HAP-1 (cell line): ENCODE data around the gene ZBED4.

Experiments used
- DNase-seq, 2 experiments: peaks; one replicate each; pipeline ENCODE4 v3.0.0-alpha.2; 2016 to 2020; ENCODE audit warnings: low spot score in 2 of 2
- H3K27me3 ChIP-seq: fragments of 250-450 bp; sonication (Bioruptor Pico); 2 replicates; pipeline ENCODE4 v1.5.1; 2020; ENCODE audit warnings: low read depth, mild to moderate bottlenecking, moderate library complexity
- H3K36me3 ChIP-seq: fragments of 250-450 bp; sonication (Bioruptor Pico); replicated peaks from 2 replicates; pipeline ENCODE4 v1.5.1; 2020; ENCODE audit warnings: mild to moderate bottlenecking
- H3K4me1 ChIP-seq: fragments of 250-450 bp; sonication (Bioruptor Pico); 2 replicates; pipeline ENCODE4 v1.5.1; 2020; ENCODE audit warnings: mild to moderate bottlenecking
- H3K4me3 ChIP-seq: fragments of 250-450 bp; sonication (Bioruptor Pico); 2 replicates; pipeline ENCODE4 v1.5.1; 2020; ENCODE audit warnings: mild to moderate bottlenecking, moderate library complexity
- H3K9me3 ChIP-seq: fragments of 250-450 bp; sonication (Bioruptor Pico); 2 replicates; pipeline ENCODE4 v1.5.1; 2020; ENCODE audit warnings: mild to moderate bottlenecking, moderate library complexity
- in situ Hi-C: fragments of 300-500 bp; cut with MboI; formaldehyde crosslinking; loops from 3 replicates; pipeline ENCODE4 v1.14.3; 2020; ENCODE audit warnings: low sequenced_read_pairs, inconsistent platforms, mixed read lengths

ZBED4 gene

GRCh38 chr22:49885281-49885680 is 31.6 kb downstream of the ZBED4 start:
- H3K36me3 ChIP-seq: peaks cover 39% of the 10 kb centered on the region
- H3K9me3 ChIP-seq: peaks cover 4% of the 10 kb centered on the region; the same call in 1 of the 2 replicates
- DNase-seq: no peak
- H3K4me1 ChIP-seq: no peaks in the 10 kb centered on the region
- in situ Hi-C loops: no loop called here
- no peaks in the 10 kb centered on the region for H3K27me3 ChIP-seq
- no peak overlapping the region for H3K4me3 ChIP-seq

GRCh38 chr22:49885881-49886280 is 32.2 kb downstream of the ZBED4 start:
- no peak for DNase-seq
- in situ Hi-C loops: no loop called here
- peaks cover 4% of the 10 kb centered on the region; the same call in 1 of the 2 replicates for H3K9me3 ChIP-seq
- no peaks in the 10 kb centered on the region for H3K4me1 ChIP-seq
- H3K27me3 ChIP-seq: no peaks in the 10 kb centered on the region
- peaks cover 39% of the 10 kb centered on the region for H3K36me3 ChIP-seq
- H3K4me3 ChIP-seq: no peak overlapping the region

GRCh38 chr22:49886346-49887063 is 32.9 kb downstream of the ZBED4 start:
- Histone ChIP-seq H3K36me3 (peaks cover 42% of the 10 kb centered on the region), H3K27me3 (no peaks in the 10 kb centered on the region), H3K4me3 (no peak overlapping the region), H3K9me3 (peaks cover 4% of the 10 kb centered on the region; the same call in 1 of the 2 replicates), H3K4me1 (no peaks in the 10 kb centered on the region)
- in situ Hi-C loops: no loop called here
- no peak for DNase-seq

GRCh38 chr22:49887064-49887451 is 33.4 kb downstream of the ZBED4 start:
- peaks cover 4% of the 10 kb centered on the region; the same call in 1 of the 2 replicates for H3K9me3 ChIP-seq
- no peaks in the 10 kb centered on the region for H3K27me3 ChIP-seq
- H3K4me3 ChIP-seq: no peak overlapping the region
- H3K36me3 ChIP-seq: peaks cover 43% of the 10 kb centered on the region
- DNase-seq: no peak
- in situ Hi-C loops: no loop called here
- no peaks in the 10 kb centered on the region for H3K4me1 ChIP-seq

- Histone ChIP-seq H3K27me3 (no peaks in the 10 kb centered on the region), H3K4me1 (no peaks in the 10 kb centered on the region), H3K36me3 (peaks cover 41% of the 10 kb centered on the region), H3K9me3 (peaks cover 4% of the 10 kb centered on the region; the same call in 1 of the 2 replicates), H3K4me3 (no peak overlapping the region)
- no peak for DNase-seq
- in situ Hi-C loops: no loop called here
These were observed 34.1 kb downstream of the ZBED4 start for GRCh38 chr22:49887702-49888101.

- in situ Hi-C loops: no loop called here
- peaks cover 32% of the 10 kb centered on the region for H3K36me3 ChIP-seq
These were observed 35.4 kb downstream of the ZBED4 start for GRCh38 chr22:49889071-49889470.

GRCh38 chr22:49892226-49892899 is 38.7 kb downstream of the ZBED4 start:
- H3K9me3 ChIP-seq: peaks cover 4% of the 10 kb centered on the region
- in situ Hi-C loops: no loop called here
- H3K4me3 ChIP-seq: no peak overlapping the region

More at GRCh38 chr22:49889071-49889470, 35.4 kb downstream of the ZBED4 start:
- Histone ChIP-seq H3K4me3 (no peak overlapping the region), H3K4me1 (no peaks in the 10 kb centered on the region), H3K27me3 (no peaks in the 10 kb centered on the region), H3K9me3 (peaks cover 4% of the 10 kb centered on the region; the same call in 1 of the 2 replicates)
- DNase-seq: no peak

DNA sequence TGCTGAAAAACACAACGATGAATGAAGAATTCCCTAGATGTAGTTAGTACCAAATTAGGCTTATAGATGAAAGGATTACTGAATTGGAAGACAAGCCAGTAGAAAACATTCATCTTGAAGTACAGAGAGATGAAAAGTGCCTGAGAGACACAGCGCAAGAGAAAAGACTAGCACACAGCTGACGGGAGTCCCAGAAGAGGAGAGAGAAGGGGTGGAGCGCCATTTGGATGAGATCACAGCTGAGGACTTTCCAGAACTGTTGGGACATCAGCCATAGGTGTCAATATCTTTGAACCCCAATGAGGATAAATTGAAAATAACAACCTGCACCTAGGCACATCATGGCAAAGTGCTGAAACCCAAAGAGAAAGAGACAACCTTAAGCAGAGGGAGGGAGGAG is 39.4 kb downstream of the ZBED4 start:
- Histone ChIP-seq H3K9me3 (peaks cover 4% of the 10 kb centered on the region), H3K36me3 (peaks cover 11% of the 10 kb centered on the region), H3K4me1 (no peaks in the 10 kb centered on the region), H3K4me3 (no peak overlapping the region), H3K27me3 (no peaks in the 10 kb centered on the region)
- no peak for DNase-seq
- in situ Hi-C loops: no loop called here

More at GRCh38 chr22:49892226-49892899, 38.7 kb downstream of the ZBED4 start:
- H3K4me1 ChIP-seq: no peaks in the 10 kb centered on the region
- DNase-seq: no peak
- H3K36me3 ChIP-seq: peaks cover 13% of the 10 kb centered on the region
- H3K27me3 ChIP-seq: no peaks in the 10 kb centered on the region

GRCh38 chr22:49894322-49895054 is 40.8 kb downstream of the ZBED4 start:
- Histone ChIP-seq H3K4me1 (no peaks in the 10 kb centered on the region), H3K27me3 (no peaks in the 10 kb centered on the region), H3K4me3 (no peak overlapping the region), H3K36me3 (peaks cover 8% of the 10 kb centered on the region), H3K9me3 (peaks cover under 1% of the 10 kb centered on the region)
- in situ Hi-C loops: no loop called here
- no peak for DNase-seq

DNA sequence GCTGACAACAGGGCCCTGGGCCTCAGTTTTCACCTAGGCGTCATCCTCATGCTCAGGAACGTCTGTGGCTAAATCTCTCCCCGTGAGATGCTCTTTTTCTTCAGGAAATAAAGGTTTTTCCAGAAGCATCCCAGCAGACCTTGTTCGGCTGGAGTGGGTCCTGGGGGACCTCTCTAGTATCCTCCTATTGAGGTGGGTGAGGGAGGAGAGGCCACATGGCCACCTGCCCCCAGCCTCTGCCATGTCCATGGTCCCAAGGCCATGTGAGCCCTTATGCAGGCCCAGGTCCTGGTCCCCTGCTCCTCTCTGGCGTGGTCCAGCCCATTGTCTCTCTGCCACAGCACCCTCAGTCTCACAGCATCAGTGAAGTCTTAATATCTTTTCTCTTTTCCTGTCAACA is 42.6 kb downstream of the ZBED4 start:
- Histone ChIP-seq H3K9me3 (no peaks in the 10 kb centered on the region; the same call in 1 of the 2 replicates), H3K27me3 (no peaks in the 10 kb centered on the region), H3K36me3 (peaks cover 8% of the 10 kb centered on the region), H3K4me1 (no peaks in the 10 kb centered on the region), H3K4me3 (no peak overlapping the region)
- DNase-seq: no peak
- in situ Hi-C loops: no loop called here

DNA sequence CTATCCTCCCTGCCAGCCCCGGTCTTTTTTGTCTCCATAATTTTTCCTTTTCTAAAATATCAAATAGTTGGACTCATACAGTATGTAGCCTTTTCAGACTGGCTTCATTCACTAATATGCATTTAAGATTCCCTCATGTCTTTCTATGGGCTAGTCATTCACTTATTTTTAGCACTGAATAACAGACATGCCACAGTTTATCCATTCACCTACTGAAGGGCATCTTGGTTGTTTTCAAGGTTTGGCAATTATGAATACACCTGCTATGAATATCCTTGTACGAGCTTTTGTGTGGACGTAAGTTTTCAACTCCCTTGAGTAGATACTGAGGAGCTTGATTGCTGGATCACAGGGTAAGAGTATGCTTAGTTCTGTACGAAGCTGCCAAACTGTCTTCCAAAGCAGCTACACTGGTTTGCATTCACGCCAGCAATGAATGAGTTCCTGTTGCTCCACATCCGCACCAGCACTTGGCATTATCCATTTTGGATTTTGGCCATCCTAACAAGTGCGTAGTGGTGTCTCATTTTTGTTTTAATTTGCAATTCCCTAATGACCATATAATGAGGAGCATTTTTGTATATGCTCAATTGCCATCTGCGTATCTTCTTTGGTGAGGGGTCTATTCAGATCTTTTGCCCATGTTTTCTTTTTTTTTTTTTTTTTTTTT is 43.5 kb downstream of the ZBED4 start:
- no peaks in the 10 kb centered on the region for H3K27me3 ChIP-seq
- H3K9me3 ChIP-seq: no peaks in the 10 kb centered on the region; the same call in 1 of the 2 replicates
- no peak for DNase-seq
- no peaks in the 10 kb centered on the region for H3K4me1 ChIP-seq
- H3K36me3 ChIP-seq: peaks cover 4% of the 10 kb centered on the region; the same call in 1 of the 2 replicates
- in situ Hi-C loops: no loop called here
- H3K4me3 ChIP-seq: no peak overlapping the region

DNA sequence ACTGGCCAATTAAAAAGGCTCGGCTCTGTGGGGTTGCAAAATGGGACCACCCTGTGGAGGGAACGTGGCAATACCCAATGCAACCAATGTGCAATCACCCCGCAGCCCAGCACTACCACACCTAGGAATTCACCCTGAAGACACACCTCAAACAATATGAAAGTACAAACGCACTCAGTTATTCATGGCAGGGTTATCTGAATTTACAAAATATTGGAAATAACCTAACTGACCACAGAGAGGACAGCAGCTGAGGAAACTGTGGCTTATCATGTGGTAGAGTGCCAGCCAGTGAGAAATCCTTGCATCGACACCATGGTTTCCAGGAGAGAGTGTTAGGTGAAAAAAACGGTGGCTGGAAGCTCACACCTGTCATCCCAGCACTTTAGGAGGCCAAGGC is 45.9 kb downstream of the ZBED4 start:
- Histone ChIP-seq H3K9me3 (no peaks in the 10 kb centered on the region; the same call in 1 of the 2 replicates), H3K27me3 (no peaks in the 10 kb centered on the region), H3K4me1 (no peaks in the 10 kb centered on the region), H3K4me3 (no peak overlapping the region), H3K36me3 (peaks cover 13% of the 10 kb centered on the region)
- in situ Hi-C loops: no loop called here
- no peak for DNase-seq

- Histone ChIP-seq H3K36me3 (peaks cover 13% of the 10 kb centered on the region), H3K4me1 (no peaks in the 10 kb centered on the region)
- in situ Hi-C loops: no loop called here
These were observed 47.0 kb downstream of the ZBED4 start for GRCh38 chr22:49900441-49901230.

More at GRCh38 chr22:49900441-49901230, 47.0 kb downstream of the ZBED4 start:
- no peak overlapping the region for H3K4me3 ChIP-seq
- H3K9me3 ChIP-seq: no peaks in the 10 kb centered on the region; the same call in 1 of the 2 replicates
- DNase-seq: no peak
- H3K27me3 ChIP-seq: no peaks in the 10 kb centered on the region
